ENCODE measurements around the gene PODXL2. TPM values are rescaled to one million over a fixed set of nuclear protein-coding genes. Genes with fewer than 3 reads are reported as not detected.
"Not testable (repeated sequence)": the region's sequence is repeated elsewhere in the genome, so short reads cannot be mapped to it uniquely, and the experiment has no call there.

Gene PODXL2
- total RNA-seq, 4 donors from 2014 or later, result 3.2 to 9.4 (median 8.0) TPM

DNA sequence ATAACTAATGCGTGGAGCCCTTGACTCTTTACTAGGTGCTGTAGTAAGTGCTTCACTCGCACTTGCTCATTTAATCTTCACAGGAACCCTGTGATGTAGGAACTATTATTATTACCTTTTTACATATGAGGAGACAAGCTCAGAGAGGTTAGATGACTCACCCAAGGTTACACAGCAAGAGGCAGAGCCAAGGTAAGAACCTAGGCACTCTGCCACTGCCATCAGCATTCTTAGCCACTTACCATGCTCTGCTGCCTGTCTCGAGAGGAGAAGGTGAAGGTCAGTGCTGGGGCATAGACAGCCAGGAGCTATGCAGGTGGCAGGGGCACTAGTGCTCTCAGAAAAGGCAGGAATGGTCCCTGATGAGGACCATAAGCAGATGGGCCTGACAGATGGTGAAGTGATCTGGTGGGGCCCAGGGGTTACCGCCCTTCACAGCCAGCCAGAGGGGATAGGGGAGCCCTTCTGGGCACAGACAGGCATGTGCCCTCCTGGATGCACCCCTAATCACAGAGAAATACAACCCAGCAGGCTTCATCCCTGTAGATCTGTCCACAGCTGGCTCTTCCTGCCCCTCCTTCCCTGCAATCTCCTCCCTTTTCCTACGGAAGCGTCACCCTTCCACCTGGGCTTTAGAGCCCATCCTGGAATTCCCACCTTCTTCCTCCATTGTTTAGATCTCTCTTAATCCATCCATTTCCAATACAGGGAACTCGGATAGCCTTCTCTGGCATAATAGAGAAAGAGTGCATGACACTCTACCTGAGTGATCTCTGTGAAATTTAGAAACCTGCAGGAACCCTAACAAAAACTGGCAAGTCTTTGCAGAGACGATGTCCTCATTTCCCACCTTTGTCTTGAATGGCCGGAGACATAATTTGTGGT, 70.7 kb downstream of the PODXL2 start:
- DNase-seq, result no peak

GRCh38 chr3:127700406-127700805, 71.4 kb downstream of the PODXL2 start:
- Histone ChIP-seq H3K36me3 (no peaks in the 10 kb centered on the region), H3K4me3 (replicated peaks in 1 of 3) (no peak overlapping the region), H3K27ac (peak overlapping the region in 1 of 3 donors; percentile 13), H3K4me1 (peaks cover 15 to 44% of the 10 kb centered on the region in 2 donors), H3K9me3 (no peaks in the 10 kb centered on the region), H3K27me3 (no peaks in the 10 kb centered on the region)
- no peak for DNase-seq
- 79 to 85% methylated on average over 5 of the region's 5 CpGs for WGBS, 2 donors
- no peak for TF ChIP-seq POLR2A (IDR thresholded peaks at IDR 0.05)
- TF ChIP-seq CTCF (IDR thresholded peaks at IDR 0.05), result no peak
- intact Hi-C loops (cut with DNase I), result no loop called here

More for the DNA sequence above, 70.7 kb downstream of the PODXL2 start:
- Histone ChIP-seq H3K27me3 (no peaks in the 10 kb centered on the region), H3K4me1 (peaks cover 15 to 44% of the 10 kb centered on the region in 2 donors), H3K4me3 (replicated peaks in 1 of 3) (no peak overlapping the region), H3K27ac (peak overlapping the region in 1 of 3 donors; percentile 13), H3K9me3 (no peaks in the 10 kb centered on the region), H3K36me3 (no peaks in the 10 kb centered on the region)
- TF ChIP-seq POLR2A (IDR thresholded peaks at IDR 0.05), result no peak
- no peak for TF ChIP-seq CTCF (IDR thresholded peaks at IDR 0.05)
- intact Hi-C loops (cut with DNase I), result no loop called here
- 76 to 83% methylated on average over 9 of the region's 9 CpGs for WGBS, 2 donors

- no peak for DNase-seq
- intact Hi-C loops (cut with DNase I), result no loop called here
- Histone ChIP-seq H3K9me3 (no peaks in the 10 kb centered on the region), H3K36me3 (no peaks in the 10 kb centered on the region), H3K4me1 (peaks cover 15 to 43% of the 10 kb centered on the region in 2 donors), H3K4me3 (replicated peaks in 1 of 3) (no peak overlapping the region), H3K27me3 (no peaks in the 10 kb centered on the region), H3K27ac (peak overlapping the region in 1 of 3 donors; percentile 57)
- TF ChIP-seq POLR2A (IDR thresholded peaks at IDR 0.05), result no peak
- TF ChIP-seq CTCF (IDR thresholded peaks at IDR 0.05), result no peak
- 81 to 86% methylated on average over 11 of the region's 11 CpGs for WGBS, 2 donors
Measured at GRCh38 chr3:127701280-127701911, 72.4 kb downstream of the PODXL2 start.

DNA sequence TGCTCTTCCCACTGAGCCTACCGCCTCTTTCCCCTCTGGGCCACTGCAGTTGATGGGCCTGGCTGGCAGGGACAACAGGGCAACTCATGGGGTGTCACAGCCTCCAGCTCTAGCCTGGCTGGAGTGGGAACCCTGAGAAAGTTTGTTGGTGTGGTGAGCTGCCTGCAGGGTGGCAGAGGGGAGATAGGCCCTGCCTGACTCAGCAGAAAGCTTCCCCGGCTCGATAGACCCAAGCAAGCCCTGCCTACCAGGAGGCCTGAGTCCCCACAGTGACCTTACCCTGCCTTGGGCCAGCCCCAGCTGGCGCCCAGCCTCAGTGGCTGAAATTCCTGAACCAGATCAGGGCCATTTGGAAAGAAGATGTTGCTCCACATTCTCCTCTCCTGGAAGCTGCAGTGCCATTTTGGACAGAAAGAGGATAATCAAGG, 73.2 kb downstream of the PODXL2 start:
- no peak for DNase-seq

GRCh38 chr3:127704840-127705239, 75.9 kb downstream of the PODXL2 start:
- peaks cover 0 to 13% of the 10 kb centered on the region in 2 donors for H3K4me1 ChIP-seq
- H3K4me3 ChIP-seq (replicated peaks in 1 of 3); H3K9me3 ChIP-seq; H3K27ac ChIP-seq; intact Hi-C loops (cut with DNase I); DNase-seq; H3K27me3 ChIP-seq; H3K36me3 ChIP-seq: not testable (repeated sequence)
- 91 to 93% methylated on average over 4 of the region's 4 CpGs for WGBS, 2 donors

More for the DNA sequence above, 73.2 kb downstream of the PODXL2 start:
- no peaks in the 10 kb centered on the region for H3K36me3 ChIP-seq
- H3K4me3 ChIP-seq (replicated peaks in 1 of 3), result no peak overlapping the region
- intact Hi-C loops (cut with DNase I), result no loop called here
- TF ChIP-seq CTCF (IDR thresholded peaks at IDR 0.05), result no peak
- no peak for TF ChIP-seq POLR2A (IDR thresholded peaks at IDR 0.05)
- H3K9me3 ChIP-seq, result no peaks in the 10 kb centered on the region
- 100% methylated on average over 1 to 2 of the region's 4 CpGs for WGBS, 2 donors
- H3K27ac ChIP-seq, result peak overlapping the region in 1 of 3 donors; percentile 57
- no peaks in the 10 kb centered on the region for H3K27me3 ChIP-seq
- H3K4me1 ChIP-seq, result peaks cover 15 to 36% of the 10 kb centered on the region in 2 donors
